Esophagus squamous epithelium (tissue), 5 donors: Measurements from ENCODE around the gene LRRC18. TPM values are rescaled to one million over a fixed set of nuclear protein-coding genes. Genes with fewer than 3 reads are reported as not detected.

Source experiments
- DNase-seq: peaks from one replicate; lab custom pipeline; 2025; lab: John Stamatoyannopoulos, UW
- H3K27ac ChIP-seq, 4 donors: fragments of 200-600 bp; sonication (generic); one replicate each; pipeline ENCODE4 v1.5.1; 2016 to 2019; ENCODE audit warnings: mild to moderate bottlenecking in 1 of 4
- H3K27me3 ChIP-seq, 4 donors: fragments of 200-600 bp; sonication (generic); 1 replicate in 3 of 4; 2 replicates in 1 of 4; pipeline versions ENCODE4 v1.5.1 to v1.6.0; 2017 to 2021; ENCODE audit warnings: antibody characterized with exemption in 1 of 4
- H3K36me3 ChIP-seq, 3 donors: fragments of 200-600 bp; sonication (generic); one replicate each; pipeline ENCODE4 v1.5.1; 2016 to 2019
- H3K4me1 ChIP-seq, 3 donors: fragments of 200-600 bp; sonication (generic); one replicate each; pipeline ENCODE4 v1.5.1; 2017 to 2019
- H3K4me3 ChIP-seq, 4 donors: fragments of 200-600 bp; sonication (generic); 1 replicate in 3 of 4; 2 replicates in 1 of 4; pipeline ENCODE4 v1.5.1; 2016 to 2019; ENCODE audit warnings: mild to moderate bottlenecking in 2 of 4, moderate library complexity in 1 of 4
- H3K9me3 ChIP-seq, 3 donors: fragments of 200-600 bp; sonication (generic); one replicate each; pipeline ENCODE4 v1.5.1; 2016 to 2019
- POLR2A ChIP-seq, 4 donors: fragments of 450-650 bp; IDR thresholded peaks; one replicate each; pipeline ENCODE4 v1.6.1; 2017; ENCODE audit warnings: antibody characterized with exemption in 4 of 4, mild to moderate bottlenecking in 4 of 4, moderate library complexity in 3 of 4
- WGBS, 2 donors: methylation state at CpG; one replicate each; pipeline ENCODE4 v1.1.5; 2018; 5-methylcytosine and 5-hydroxymethylcytosine counted together
- intact Hi-C: fragments of 100-400 bp; cut with DNase I; formaldehyde crosslinking; loops from one replicate; pipeline ENCODE4 v1.15.0; 2022
- total RNA-seq, 4 donors: library from RNA; depleted of rRNA; stranded (reverse); fragments of >200 nt; gene quantifications; one replicate each; pipeline ENCODE4 v1.1.0, GENCODE V29; 2016
- TF ChIP-seq, protein P1 (sequence below), 6 experiments: fragments of 450-650 bp in 4 of 6; fragments of 200-600 bp in 2 of 6; sonication (generic) in 2 of 6; IDR thresholded peaks; one replicate each; pipeline ENCODE4 v1.5.1; 2016 to 2019; ENCODE audit warnings: antibody characterized with exemption in 6 of 6, mild to moderate bottlenecking in 4 of 6, moderate library complexity in 4 of 6
- donor health status: DM: yes; HTN: yes; CAD: no.

The LRRC18 gene
- total RNA-seq, 4 donors from 2014 or later = 0.19 TPM; not detected in 3

DNA sequence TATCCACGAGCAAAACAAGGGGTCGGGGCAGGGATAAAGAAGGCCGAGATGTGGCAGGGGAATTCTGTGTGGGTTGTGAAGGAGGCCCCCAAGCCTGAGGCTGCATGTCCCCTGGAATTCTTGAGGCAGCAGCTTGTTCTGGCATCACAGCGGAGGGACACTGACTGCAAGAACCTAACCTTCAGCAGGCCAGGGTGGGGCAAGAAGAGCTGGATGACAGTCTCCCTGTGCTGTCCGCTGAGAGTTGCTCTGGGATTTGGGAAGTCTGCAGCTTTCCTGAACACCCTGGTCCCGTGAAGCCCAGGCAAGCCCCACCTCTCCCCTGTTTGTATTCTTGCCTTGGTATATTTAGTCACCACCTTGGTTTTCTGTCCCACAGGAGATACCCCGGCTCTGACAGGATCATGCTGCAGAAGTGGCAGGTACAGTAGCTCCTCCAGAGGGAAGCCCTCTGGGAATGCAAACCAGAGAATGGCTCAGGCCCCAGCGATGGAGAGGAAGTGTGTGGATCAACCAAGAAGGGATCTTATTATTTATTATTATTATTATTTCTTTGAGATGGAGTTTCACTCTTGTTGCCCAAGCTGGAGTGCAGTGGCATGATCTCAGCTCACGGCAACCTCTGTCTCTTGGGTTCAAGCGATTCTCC lies 1.9 kb upstream of the LRRC18 start:
- 82 to 89% methylated on average over 3 to 7 of the region's 10 CpGs for WGBS, 2 donors

DNA sequence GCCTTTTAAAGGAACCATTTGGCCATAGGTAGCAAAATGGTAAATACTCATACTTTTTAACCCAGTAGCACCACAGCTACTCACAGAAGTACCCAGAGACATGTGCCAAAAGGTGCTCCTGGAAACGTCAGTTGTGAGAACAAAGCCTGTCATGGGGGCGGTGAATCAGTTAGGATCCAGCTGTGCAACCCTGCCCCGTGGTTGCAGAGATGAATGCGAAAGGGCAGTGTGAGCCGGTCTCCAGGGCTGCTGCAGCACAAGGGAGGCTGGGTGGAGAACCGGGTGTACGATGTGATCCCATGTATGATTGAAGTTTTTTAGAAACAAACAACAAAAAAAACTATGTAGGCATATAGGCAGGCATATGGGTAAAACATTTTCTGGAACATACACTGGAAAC lies 1.3 kb upstream of the LRRC18 start:
- Histone ChIP-seq H3K4me3 (no peak overlapping the region), H3K4me1 (no peaks in the 10 kb centered on the region), H3K36me3 (no peaks in the 10 kb centered on the region), H3K27ac (no peak overlapping the region), H3K27me3 (no peaks in the 10 kb centered on the region), H3K9me3 (no peaks in the 10 kb centered on the region)
- intact Hi-C loops = no loop called here
- 69 to 80% methylated on average over 7 of the region's 7 CpGs for WGBS, 2 donors
- DNase-seq = no peak
- TF ChIP-seq, protein P1, sequence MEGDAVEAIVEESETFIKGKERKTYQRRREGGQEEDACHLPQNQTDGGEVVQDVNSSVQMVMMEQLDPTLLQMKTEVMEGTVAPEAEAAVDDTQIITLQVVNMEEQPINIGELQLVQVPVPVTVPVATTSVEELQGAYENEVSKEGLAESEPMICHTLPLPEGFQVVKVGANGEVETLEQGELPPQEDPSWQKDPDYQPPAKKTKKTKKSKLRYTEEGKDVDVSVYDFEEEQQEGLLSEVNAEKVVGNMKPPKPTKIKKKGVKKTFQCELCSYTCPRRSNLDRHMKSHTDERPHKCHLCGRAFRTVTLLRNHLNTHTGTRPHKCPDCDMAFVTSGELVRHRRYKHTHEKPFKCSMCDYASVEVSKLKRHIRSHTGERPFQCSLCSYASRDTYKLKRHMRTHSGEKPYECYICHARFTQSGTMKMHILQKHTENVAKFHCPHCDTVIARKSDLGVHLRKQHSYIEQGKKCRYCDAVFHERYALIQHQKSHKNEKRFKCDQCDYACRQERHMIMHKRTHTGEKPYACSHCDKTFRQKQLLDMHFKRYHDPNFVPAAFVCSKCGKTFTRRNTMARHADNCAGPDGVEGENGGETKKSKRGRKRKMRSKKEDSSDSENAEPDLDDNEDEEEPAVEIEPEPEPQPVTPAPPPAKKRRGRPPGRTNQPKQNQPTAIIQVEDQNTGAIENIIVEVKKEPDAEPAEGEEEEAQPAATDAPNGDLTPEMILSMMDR (IDR thresholded peaks at IDR 0.05) = no peak
- no peak for TF ChIP-seq POLR2A (IDR thresholded peaks at IDR 0.05)

More for the DNA sequence above, 1.9 kb upstream of the LRRC18 start:
- Histone ChIP-seq H3K4me3 (no peak overlapping the region), H3K27ac (no peak overlapping the region), H3K4me1 (peaks cover 0 to 3% (median 0%) of the 10 kb centered on the region in 3 donors), H3K36me3 (no peaks in the 10 kb centered on the region), H3K9me3 (no peaks in the 10 kb centered on the region), H3K27me3 (no peaks in the 10 kb centered on the region)
- intact Hi-C loops = no loop called here
- TF ChIP-seq, protein P1 (IDR thresholded peaks at IDR 0.05) = no peak
- no peak for TF ChIP-seq POLR2A (IDR thresholded peaks at IDR 0.05)
- no peak for DNase-seq

DNA sequence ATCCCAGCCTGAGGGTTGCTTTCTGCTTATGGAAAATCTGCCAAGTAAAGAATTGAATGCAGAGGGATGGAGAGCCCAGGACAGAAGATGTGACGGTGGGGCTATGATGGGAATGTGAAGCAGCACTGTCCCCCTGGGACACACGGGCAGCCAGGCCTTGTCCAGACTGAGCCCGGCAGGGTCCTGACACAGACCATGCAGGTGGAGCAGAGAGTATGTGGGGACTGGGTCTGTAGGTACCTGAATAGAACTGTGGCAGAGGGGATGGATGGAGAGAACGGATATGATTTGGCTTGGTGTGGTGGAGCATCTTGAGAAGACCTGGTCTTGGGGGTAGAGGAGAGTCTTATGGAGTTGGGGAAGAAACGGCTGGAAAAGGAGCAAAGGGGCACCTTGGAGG lies 732 bp upstream of the LRRC18 start:
- WGBS, 2 donors = 86 to 92% methylated on average over 5 of the region's 5 CpGs
- DNase-seq = no peak
- TF ChIP-seq POLR2A (IDR thresholded peaks at IDR 0.05) = no peak
- TF ChIP-seq, protein P1 (IDR thresholded peaks at IDR 0.05) = no peak

DNA sequence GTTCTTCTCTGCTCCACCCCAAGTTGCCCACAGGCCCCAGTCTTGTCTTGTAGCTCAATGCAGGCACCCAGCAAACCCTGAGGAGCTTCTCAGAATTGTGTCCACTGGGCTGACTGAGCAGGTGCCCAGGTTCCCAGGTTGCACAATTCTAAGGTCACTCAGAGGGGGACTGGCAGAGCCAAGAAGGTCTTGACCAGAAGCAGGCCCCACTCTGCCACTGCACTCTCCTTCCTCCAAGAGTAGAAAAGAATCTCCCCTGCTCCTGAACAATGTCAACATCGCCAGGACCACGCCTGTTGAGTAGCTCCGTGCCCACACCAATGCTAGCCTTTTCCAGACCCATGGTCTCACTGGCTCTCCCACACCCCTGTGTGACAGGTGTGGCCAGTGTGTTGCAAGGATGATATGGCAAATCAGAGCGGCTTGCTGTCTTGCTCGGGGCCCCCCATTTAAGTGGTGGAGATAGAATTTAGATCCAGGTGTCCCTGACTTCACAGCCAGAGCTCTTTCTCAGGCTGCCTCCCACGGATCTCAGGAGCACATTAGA lies 577 bp downstream of the LRRC18 start:
- H3K4me3 ChIP-seq = no peak overlapping the region
- WGBS, 2 donors = 76 to 77% methylated on average over 5 to 6 of the region's 6 CpGs
- DNase-seq = no peak
- H3K9me3 ChIP-seq = no peaks in the 10 kb centered on the region
- TF ChIP-seq POLR2A (IDR thresholded peaks at IDR 0.05) = no peak
- TF ChIP-seq, protein P1 (IDR thresholded peaks at IDR 0.05) = no peak
- no peak overlapping the region for H3K27ac ChIP-seq
- H3K36me3 ChIP-seq = no peaks in the 10 kb centered on the region
- peaks cover 0 to 5% (median 0%) of the 10 kb centered on the region in 4 donors for H3K27me3 ChIP-seq
- intact Hi-C loops = no loop called here
- H3K4me1 ChIP-seq = no peaks in the 10 kb centered on the region

More for the DNA sequence above, 732 bp upstream of the LRRC18 start:
- intact Hi-C loops = no loop called here
- no peaks in the 10 kb centered on the region for H3K36me3 ChIP-seq
- H3K9me3 ChIP-seq = no peaks in the 10 kb centered on the region
- no peaks in the 10 kb centered on the region for H3K4me1 ChIP-seq
- no peak overlapping the region for H3K27ac ChIP-seq
- H3K27me3 ChIP-seq = no peaks in the 10 kb centered on the region
- H3K4me3 ChIP-seq = no peak overlapping the region

DNA sequence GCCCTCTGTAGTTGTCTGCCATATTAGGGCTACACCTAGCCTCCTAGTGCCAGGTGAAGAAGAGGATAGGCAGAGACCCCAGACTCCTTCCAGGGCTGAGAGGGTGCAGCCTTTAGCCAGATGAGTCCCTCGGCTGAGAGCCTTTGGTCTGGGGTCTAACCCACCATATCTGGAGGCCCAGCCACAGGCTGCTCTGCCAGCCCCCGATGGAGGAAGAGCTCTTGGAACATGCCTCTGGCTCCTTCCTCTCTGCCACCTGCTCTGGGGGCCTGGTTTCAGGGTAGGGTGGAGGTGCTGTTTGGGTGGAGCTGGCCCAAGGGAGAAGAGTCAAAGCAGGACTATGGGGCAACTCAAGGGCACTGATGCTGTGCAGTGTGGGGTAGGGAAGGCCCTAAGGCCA lies 1.4 kb downstream of the LRRC18 start:
- DNase-seq = no peak
- Histone ChIP-seq H3K9me3 (no peaks in the 10 kb centered on the region), H3K27ac (no peak overlapping the region), H3K4me1 (no peaks in the 10 kb centered on the region), H3K27me3 (peaks cover 0 to 5% (median 0%) of the 10 kb centered on the region in 4 donors), H3K4me3 (no peak overlapping the region), H3K36me3 (no peaks in the 10 kb centered on the region)
- no CpG with 5 or more reads among the region's 2 CpGs for WGBS, 2 donors
- intact Hi-C loops = no loop called here
- no peak for TF ChIP-seq POLR2A (IDR thresholded peaks at IDR 0.05)
- TF ChIP-seq, protein P1 (IDR thresholded peaks at IDR 0.05) = no peak
